NCI-H2196 treated with DMSO at 0.1 percent for 48 hours (cell line): ENCODE results near the gene PLET1.
A peak's percentile ranks its signal among the peaks of the same experiment; 100 is the strongest.

Experiments
- DNase-seq: peaks from one replicate; lab custom pipeline; 2025; ENCODE audit not compliant: unreplicated experiment; lab: John Stamatoyannopoulos, UW

PLET1 gene

GRCh38 chr11:112285841-112286311 is 25.2 kb upstream of the PLET1 start:
- no peak for DNase-seq

- no peak for DNase-seq
Observed at GRCh38 chr11:112281726-112282125, 21.1 kb upstream of the PLET1 start.

- peak; percentile 86 for DNase-seq
Observed at GRCh38 chr11:112280268-112281126, 19.8 kb upstream of the PLET1 start.

GRCh38 chr11:112279901-112280267 is 19.2 kb upstream of the PLET1 start:
- peak; percentile 43 for DNase-seq

- no peak for DNase-seq
Observed at GRCh38 chr11:112278803-112279202, 18.1 kb upstream of the PLET1 start.

- DNase-seq: no peak
Observed at GRCh38 chr11:112277941-112278340, 17.3 kb upstream of the PLET1 start.

- no peak for DNase-seq
Observed at GRCh38 chr11:112277029-112277428, 16.4 kb upstream of the PLET1 start.

- DNase-seq: no peak
Observed at GRCh38 chr11:112274007-112274783, 13.5 kb upstream of the PLET1 start.

- DNase-seq: no peak
Observed at GRCh38 chr11:112273066-112273465, 12.4 kb upstream of the PLET1 start.

- DNase-seq: no peak
Observed at GRCh38 chr11:112271242-112271641, 10.6 kb upstream of the PLET1 start.

- no peak for DNase-seq
Observed at GRCh38 chr11:112270551-112271180, 10.0 kb upstream of the PLET1 start.

GRCh38 chr11:112269139-112269538 is 8.5 kb upstream of the PLET1 start:
- no peak for DNase-seq

- DNase-seq: no peak
Observed at GRCh38 chr11:112268406-112268805, 7.7 kb upstream of the PLET1 start.

GRCh38 chr11:112267188-112267591 is 6.5 kb upstream of the PLET1 start:
- no peak for DNase-seq

GRCh38 chr11:112266410-112266778 is 5.7 kb upstream of the PLET1 start:
- no peak for DNase-seq

GRCh38 chr11:112265659-112266409 is 5.2 kb upstream of the PLET1 start:
- no peak for DNase-seq

GRCh38 chr11:112255067-112255720 is 5.5 kb downstream of the PLET1 start:
- no peak for DNase-seq

- no peak for DNase-seq
Observed at GRCh38 chr11:112253605-112254242, 6.9 kb downstream of the PLET1 start.

GRCh38 chr11:112249871-112250610 is 10.6 kb downstream of the PLET1 start:
- DNase-seq: no peak
